HG03175 (cell line): ENCODE results near the gene GATB.

Experiments used
- ATAC-seq: cut with Tn5 transposase; IDR thresholded peaks from one replicate; pipeline ENCODE4 v1.9.1; 2021; ENCODE audit warnings: mild to moderate bottlenecking, moderate library complexity; ENCODE audit not compliant: unreplicated experiment

GATB gene

DNA sequence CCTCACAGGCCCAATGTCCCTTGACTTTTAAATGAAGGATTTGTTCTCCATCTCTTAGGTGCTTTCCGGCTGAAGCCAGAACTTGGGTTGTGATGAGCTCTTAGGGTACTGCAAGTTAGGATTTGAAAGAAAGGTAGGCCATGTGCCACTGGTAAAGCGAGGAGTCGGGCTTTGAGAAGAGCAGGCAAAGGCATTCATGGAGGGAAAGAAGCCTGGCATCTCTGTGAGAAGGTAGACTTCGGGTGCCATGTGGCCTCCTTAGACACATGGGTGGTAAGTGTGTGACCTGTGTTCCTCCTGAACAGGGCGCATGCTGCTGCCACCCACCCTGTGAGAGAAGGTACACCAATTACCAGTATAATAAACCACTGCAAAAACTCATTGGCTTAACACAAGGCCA, 102.9 kb downstream of the GATB start:
- no peak for ATAC-seq

GRCh38 chr4:151656058-151656457, 104.7 kb downstream of the GATB start:
- ATAC-seq = no peak

DNA sequence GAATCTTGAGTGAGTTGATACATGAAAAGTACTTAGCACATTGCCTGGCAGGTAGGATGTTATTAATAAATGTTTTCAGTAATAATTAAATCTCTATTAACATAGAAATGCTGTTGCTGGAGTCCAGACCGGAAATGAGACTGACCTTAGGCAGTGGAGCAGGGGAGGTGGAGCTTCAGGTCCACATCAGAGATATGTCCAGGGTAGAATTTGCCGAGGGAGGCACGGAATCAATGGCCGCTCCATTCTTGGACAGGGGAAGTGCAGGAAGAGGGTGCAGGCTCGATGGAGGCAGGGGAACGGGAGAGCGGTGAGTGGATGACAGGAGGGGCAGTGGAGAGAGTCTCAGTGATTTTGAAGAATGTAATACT, 107.3 kb downstream of the GATB start:
- no peak for ATAC-seq

GRCh38 chr4:151652841-151653547, 107.8 kb downstream of the GATB start:
- ATAC-seq = no peak

GRCh38 chr4:151651496-151651895, 109.3 kb downstream of the GATB start:
- ATAC-seq = no peak

DNA sequence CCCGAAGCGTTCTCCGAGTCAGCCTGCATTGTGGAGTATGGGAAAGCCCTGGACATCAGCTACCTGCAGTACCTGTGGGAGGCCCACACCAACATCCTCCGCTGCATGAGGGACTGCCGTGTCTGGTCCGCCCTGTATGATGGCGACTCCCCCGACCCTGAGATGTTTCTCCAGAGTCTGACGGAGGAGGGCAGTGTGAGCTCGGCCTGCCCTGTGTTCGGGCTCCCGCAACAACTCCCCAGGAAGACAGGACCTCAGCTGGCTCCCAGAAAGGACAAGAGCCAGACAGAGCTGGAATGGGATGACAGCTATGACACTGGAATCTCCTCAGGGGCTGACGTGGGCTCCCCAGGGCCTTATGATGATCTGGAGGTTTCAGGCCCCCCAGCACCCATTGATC, 111.3 kb downstream of the GATB start:
- no peak for ATAC-seq

- no peak for ATAC-seq
Measured at GRCh38 chr4:151646322-151646721, 114.5 kb downstream of the GATB start.

GRCh38 chr4:151644622-151645021, 116.2 kb downstream of the GATB start:
- ATAC-seq = no peak

- ATAC-seq = no peak
Measured at GRCh38 chr4:151643564-151643963, 117.2 kb downstream of the GATB start.

DNA sequence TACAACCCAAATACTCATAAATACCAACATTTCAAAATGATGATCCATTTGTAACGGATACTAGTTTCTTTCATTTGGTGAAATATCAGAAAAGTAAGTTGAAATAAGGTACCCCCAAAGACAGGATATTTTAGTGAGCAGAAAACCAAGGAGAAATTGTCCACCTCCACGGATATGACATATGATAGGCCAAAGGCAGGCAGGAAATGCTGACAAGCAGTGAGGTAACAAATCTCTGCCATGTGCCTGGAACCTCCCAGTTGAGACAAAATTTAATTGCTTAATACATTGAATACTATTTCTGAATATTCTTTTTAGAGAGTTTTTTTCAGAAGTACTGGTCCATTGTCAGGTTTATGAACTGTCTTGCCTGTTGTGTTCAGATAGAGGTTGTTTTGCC, 118.8 kb downstream of the GATB start:
- no peak for ATAC-seq

GRCh38 chr4:151641167-151641566, 119.6 kb downstream of the GATB start:
- ATAC-seq = no peak

DNA sequence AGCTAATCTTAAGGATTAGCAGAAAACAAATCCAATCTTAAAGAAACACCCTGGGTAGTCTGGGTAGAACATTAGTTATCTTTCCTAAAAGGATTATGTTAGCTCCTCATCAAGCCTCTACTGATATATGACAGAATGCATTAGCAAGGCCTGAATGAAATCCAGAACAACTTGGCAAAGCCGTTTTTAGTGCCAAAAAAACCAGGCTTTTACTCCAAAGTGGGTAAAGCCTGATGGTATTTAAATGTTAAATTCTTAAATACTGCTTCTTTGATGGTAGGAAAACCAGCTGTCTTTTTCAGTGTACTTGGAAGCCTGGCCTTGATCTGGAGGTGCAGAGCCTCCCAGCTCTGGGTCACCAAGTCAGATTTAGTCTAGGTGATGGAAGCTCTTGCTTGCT, 120.4 kb downstream of the GATB start:
- no peak for ATAC-seq

DNA sequence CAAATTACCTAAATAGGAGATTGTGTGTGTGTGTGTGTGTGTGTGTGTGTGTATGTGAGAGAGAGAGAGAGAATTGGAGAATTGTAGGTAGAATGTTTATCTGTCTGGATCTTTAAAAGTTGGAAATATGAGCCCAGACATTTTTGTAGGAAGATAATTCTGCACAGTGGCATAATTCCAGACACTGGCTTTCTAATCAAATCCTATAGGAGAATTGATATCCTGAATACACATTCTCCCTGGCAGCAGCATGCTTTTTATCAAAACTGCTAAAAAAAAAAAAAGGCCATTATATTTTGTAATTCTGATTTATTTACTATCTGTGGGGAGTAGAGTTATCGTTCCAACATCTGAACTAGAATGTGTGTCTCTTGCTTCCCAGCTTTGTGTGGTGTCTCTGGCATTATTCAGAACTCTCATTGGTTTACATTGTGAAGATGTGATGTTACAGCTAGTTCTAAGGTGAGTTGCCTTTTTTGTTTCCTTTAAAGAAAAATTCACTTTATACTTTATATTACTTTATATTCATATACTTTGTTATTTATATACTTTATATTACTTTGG, 122.4 kb downstream of the GATB start:
- ATAC-seq = no peak

- no peak for ATAC-seq
Measured at GRCh38 chr4:151631349-151631748, 129.5 kb downstream of the GATB start.

- ATAC-seq = no peak
Measured at GRCh38 chr4:151629097-151629783, 131.6 kb downstream of the GATB start.

- no peak for ATAC-seq
Measured at GRCh38 chr4:151628001-151628608, 132.7 kb downstream of the GATB start.

- no peak for ATAC-seq
Measured at GRCh38 chr4:151627491-151627890, 133.3 kb downstream of the GATB start.

DNA sequence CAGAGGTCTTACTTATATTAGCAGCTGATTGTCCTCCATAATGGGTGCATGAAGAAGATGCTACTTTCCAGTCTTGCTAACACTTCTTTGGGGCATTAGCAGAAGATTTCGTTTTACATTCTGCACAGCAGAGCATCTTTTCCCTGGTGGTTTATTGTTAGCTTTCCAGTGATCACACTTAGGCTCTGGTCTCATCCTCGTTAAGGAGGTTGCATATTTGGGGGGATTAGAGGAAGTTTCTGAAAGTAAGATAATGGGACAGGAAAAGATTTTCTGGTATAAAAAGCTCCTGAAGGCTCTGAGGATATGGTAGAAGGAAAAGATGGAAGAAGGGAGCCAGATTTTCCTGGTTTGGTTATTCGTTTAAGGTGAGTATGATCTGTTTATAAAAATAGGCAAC, 134.1 kb downstream of the GATB start:
- no peak for ATAC-seq

DNA sequence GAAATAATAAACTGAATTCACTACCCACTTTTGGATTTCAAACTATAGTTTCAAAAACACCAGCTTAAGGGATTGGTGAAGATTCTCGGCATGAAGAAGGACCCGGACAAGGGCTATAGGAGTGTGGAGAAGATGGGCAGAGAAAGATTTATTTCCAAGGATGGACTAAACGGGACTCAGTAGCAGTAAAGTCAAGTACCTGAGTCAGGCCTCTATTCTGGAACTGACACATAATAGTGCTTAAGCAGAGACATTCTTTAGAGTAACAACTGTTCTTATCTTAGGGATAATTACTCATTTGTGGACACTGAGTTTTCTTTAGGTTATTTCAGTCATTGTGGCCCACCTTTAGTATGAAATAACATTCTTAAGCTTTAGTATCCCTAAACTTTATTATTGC, 134.6 kb downstream of the GATB start:
- no peak for ATAC-seq

- ATAC-seq = no peak
Measured at GRCh38 chr4:151624626-151625565, 135.9 kb downstream of the GATB start.
